ENCODE data around the gene CYP2W1.

The CYP2W1 gene

GRCh38 chr7:1011297-1012003 is 28.5 kb downstream of the CYP2W1 start:
- H3K4me3 ChIP-seq (ENCODE audit: low read depth, low read length): no peak overlapping the region
- no peak for DNase-seq (ENCODE audit: low read depth)
- TF ChIP-seq, protein P1, sequence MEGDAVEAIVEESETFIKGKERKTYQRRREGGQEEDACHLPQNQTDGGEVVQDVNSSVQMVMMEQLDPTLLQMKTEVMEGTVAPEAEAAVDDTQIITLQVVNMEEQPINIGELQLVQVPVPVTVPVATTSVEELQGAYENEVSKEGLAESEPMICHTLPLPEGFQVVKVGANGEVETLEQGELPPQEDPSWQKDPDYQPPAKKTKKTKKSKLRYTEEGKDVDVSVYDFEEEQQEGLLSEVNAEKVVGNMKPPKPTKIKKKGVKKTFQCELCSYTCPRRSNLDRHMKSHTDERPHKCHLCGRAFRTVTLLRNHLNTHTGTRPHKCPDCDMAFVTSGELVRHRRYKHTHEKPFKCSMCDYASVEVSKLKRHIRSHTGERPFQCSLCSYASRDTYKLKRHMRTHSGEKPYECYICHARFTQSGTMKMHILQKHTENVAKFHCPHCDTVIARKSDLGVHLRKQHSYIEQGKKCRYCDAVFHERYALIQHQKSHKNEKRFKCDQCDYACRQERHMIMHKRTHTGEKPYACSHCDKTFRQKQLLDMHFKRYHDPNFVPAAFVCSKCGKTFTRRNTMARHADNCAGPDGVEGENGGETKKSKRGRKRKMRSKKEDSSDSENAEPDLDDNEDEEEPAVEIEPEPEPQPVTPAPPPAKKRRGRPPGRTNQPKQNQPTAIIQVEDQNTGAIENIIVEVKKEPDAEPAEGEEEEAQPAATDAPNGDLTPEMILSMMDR (IDR thresholded peaks at IDR 0.05; ENCODE audit: control insufficient read depth, extremely low read depth, insufficient read depth): no peak

DNA sequence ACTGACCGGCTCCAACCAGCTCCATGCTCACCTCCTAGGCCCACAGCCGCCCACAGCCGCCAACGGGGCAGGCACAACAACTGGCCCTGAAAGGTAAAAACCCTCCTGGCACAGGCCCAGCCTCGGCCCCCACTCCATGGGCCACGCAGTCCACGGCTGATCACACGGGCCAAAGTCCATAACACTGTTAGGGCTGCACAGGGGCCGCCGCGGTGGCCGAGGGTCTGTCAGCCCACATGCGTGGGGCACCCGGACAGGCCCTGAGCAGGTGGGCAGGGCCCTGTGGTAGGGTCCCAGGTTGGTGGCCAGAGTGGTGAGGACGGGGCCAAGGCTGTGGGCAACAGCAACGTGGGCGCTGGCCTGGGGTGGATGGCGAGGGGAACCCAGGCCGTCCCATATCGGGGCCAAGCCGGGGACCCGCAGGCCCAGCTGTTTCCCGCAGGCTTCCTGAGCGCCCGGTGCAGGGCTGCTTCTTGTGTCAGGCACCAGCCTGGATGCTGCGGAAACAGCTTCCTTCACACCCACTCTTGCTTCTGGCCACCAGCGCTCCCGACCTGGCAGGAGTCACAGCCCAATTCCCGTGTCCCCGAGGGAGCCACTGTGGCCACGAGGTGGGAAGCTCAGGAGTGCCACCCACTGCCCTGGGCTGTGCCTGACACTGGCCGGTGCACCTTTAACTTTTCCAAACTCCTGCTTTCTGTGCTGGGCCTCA is 29.2 kb downstream of the CYP2W1 start:
- DNase-seq (ENCODE audit: low read depth): no peak
- TF ChIP-seq, protein P1 (IDR thresholded peaks at IDR 0.05; ENCODE audit: control insufficient read depth, extremely low read depth, insufficient read depth): no peak
- H3K4me3 ChIP-seq (ENCODE audit: low read depth, low read length): no peak overlapping the region

DNA sequence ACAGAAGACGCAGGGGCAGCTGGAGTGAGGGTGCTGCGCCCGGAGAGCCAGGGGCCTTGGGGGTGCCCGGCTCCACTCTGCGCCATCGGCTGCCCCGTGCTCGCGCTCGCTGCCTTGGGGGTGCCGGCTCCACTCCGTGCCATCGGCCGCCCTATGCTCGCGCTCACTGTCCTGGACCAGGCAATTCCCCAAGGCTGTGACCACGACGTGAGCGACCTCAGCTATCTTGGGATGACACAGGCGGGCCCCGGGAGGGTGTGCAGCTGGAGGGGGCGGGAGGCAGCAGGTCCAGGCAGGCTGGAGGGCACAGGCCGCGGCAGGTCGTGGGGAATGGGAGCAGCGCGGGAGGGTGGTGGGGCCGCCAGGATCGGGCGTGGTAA is 29.7 kb downstream of the CYP2W1 start:
- DNase-seq (ENCODE audit: low read depth): no peak
- TF ChIP-seq, protein P1 (IDR thresholded peaks at IDR 0.05; ENCODE audit: control insufficient read depth, extremely low read depth, insufficient read depth): no peak
- H3K4me3 ChIP-seq (ENCODE audit: low read depth, low read length): no peak overlapping the region

GRCh38 chr7:1013581-1013980 is 30.6 kb downstream of the CYP2W1 start:
- TF ChIP-seq, protein P1 (IDR thresholded peaks at IDR 0.05; ENCODE audit: control insufficient read depth, extremely low read depth, insufficient read depth): no peak
- no peak for DNase-seq (ENCODE audit: low read depth)
- no peak overlapping the region for H3K4me3 ChIP-seq (ENCODE audit: low read depth, low read length)

GRCh38 chr7:1014681-1015080 is 31.7 kb downstream of the CYP2W1 start:
- DNase-seq (ENCODE audit: low read depth): no peak
- TF ChIP-seq, protein P1 (IDR thresholded peaks at IDR 0.05; ENCODE audit: control insufficient read depth, extremely low read depth, insufficient read depth): no peak
- no peak overlapping the region for H3K4me3 ChIP-seq (ENCODE audit: low read depth, low read length)

DNA sequence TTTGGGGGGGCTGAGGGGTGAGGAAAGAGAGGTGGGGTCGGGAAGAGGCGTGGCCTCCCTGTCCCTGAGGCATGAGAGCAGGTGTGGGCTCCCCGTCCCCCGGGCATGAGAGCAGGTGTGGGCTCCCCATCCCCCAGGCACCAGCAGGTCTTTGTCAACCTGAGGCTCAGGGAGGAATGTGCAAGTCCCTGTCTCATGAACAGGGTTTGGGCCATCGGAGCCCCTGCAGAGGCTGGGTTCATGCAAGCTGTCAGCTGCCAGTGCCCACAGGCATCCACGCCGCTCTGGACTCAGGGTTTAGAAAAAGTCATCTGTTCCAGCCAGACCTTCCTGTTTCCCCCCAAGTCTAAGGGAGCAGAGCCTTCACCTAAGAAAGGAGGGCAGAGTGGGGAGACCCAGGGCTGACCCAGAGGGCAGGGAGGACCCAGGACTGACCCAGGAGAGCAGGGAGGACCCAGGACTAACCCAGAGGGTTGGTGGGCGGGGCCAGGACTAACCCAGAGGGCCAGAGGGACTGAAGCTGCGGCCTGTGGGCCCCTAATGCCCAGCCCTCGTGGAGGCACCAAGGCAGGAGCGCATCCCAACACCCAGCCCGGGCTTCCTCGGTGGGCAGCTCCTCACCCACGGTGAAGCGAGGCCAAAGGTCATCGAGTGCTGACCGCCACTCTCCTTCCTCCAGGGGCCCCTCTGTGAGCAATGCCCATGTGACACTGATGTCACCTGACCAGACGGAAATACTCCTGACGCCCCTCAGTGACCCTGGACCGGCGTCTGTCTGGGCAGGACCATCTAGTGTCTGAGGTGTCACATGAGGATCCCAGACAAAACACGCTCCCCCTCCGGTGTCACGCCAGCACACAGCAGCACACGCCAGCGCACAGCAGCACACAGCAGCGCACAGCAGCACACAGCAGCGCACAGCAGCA is 32.5 kb downstream of the CYP2W1 start:
- no peak overlapping the region for H3K4me3 ChIP-seq (ENCODE audit: low read depth, low read length)
- TF ChIP-seq, protein P1 (IDR thresholded peaks at IDR 0.05; ENCODE audit: control insufficient read depth, extremely low read depth, insufficient read depth): no peak
- DNase-seq (ENCODE audit: low read depth): no peak

Measured in LNCaP clone FGC (cell line).